Activated naive CD8-positive, alpha-beta T cell treated with anti-CD3 and anti-CD28 coated beads, Interleukin-2, amount 50 U/mL, for 16 hours (primary cell): ENCODE data around the gene RUNX2.

Experiments used
- DNase-seq: peaks from one replicate; pipeline ENCODE4 v3.0.0-alpha.2; 2020; ENCODE audit warnings: low read depth, low spot score

The RUNX2 gene

DNA sequence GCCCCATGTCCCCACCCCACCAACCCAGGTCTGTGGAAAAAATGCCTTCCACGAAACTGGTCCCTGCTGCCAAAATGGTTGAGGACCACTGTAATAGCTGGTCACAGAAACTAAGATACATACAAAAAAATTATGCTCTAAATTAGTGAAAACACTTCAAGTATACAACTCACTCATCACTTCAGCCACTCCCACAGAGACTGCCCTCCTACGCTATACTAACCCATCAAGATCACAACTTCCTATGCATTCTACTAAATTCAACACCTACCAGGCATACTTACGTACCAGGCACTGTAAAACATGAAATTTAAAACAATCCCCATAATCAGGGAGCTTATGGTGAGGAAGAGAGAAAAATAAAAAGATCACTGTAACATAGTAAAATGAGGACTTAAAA is 22.9 kb downstream of the RUNX2 start:
- no peak for DNase-seq

DNA sequence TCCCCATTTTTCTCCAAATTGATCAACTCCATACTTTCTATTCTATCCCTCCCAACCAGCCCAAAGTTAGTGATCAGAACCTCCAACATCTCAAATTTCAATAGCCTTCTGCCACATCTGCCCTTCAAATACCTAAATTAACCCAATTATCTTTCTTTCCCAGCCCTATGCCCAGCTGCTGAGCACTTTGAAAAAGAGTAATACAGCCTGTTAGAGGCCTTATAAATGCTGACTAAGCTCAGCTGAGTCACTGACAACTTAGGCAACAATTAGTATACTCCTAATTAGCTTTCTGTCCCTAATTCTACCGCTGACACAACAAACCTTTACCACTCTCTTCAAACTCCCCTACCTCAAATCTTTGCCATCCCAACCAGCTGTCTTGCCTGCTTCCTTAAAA is 23.5 kb downstream of the RUNX2 start:
- no peak for DNase-seq

DNA sequence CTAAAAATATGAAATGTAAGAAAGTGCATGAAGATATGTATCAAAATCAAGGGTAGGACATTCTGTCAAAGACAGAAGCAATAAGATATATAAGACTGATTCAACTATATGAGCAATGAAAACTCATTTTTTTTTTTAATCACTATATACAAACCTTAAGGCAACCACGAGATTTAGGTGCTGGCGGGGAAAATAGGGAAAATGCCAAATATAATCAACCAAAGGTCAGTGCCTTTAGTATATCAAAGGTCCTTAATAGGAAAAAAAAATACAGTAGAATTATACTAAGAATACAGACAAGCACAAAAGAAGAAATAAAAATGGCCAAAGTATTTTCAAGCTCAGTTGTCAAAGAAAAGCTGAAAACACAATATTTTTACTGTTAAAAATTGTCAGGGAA is 25.5 kb downstream of the RUNX2 start:
- no peak for DNase-seq

DNA sequence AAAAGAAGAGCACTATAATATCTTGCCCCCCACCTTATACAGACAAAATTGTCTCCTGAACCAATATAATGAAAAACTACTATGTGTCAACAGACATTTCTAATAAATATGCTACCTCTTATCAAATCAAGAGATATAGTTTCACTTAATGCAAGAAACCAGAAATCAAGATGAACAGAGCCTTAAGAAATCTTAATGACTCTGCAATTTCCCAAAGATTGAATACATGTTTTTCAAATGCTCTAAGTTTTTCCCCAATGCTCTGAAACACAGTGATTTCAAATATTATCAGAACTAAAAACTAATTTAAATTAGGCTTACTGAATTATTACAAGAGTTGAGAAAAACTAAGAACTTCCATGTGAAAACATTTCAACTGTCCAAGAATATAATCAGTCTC is 36.3 kb downstream of the RUNX2 start:
- no peak for DNase-seq

DNA sequence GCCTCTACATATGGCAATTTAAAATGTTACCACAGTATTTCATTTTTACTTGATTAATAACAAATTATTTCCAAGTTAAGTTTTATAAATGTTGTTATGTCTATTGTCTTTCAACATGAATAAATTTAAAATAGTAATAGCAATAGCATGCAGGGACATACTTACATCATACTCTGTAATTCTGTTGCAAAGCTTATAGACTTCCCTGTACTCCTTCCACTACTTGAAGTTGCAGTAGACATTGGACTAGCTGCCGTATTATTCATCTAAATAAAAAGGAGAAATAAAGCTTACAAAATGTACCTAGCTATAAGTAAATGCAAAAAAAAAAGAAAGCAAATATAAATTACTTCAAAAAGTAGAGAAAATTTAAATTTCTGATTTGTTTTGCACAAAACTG is 36.9 kb downstream of the RUNX2 start:
- DNase-seq, result no peak

DNA sequence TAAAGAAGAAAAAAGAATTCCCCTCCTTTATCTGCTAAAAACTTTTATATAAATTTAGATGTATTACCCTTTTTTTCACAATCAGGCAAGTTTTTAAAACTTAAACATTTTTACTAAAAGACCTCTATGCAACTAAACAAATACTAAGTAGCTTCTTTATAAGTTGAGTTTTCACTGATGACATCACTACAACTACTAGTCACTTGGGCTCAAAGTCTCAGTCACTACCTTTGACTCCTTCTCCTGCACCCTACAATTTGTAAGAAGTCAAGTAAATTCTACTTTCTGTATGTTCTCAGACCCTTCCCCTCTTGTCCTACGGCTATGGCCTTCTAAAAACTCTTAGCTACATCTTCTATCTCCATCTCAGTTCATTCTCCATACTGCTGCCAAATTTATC is 38.4 kb downstream of the RUNX2 start:
- no peak for DNase-seq

DNA sequence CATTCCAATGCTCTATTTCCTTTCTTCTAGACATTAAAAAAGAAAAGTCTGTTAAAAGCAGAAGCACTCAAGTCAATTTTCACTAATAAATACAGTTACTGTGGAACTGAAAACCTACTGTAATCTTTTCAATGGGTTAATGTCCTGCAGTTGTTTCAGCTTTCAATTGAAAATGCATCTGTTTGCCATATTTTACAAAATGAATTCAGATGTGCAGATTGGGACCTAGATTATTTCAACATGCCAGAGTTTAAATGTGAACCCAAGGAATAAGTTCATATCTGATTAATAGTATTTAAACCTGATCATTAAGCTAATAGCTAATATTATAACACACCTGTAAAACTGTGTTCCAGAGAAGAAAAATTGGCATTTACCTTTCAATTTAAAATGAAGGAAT is 39.9 kb downstream of the RUNX2 start:
- DNase-seq, result no peak

DNA sequence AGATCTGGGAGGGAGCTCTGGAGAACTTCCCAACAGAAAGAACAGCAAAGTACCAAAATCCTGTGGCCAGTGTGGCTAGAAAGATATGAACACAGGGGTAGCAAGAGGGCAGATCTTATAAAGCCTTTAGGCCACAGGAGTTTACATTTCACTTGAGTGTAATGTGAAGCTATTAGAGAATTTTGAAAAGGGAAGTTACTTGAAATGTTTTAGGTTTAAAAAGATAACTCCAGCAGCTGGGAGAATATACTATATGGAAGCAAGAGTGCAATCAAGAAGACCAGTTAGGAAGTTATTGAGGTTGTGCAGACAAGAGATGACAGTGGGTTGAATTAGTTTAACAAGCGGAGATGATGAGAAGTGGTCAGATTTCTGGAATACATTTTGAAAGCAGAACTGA is 41.7 kb downstream of the RUNX2 start:
- no peak for DNase-seq

DNA sequence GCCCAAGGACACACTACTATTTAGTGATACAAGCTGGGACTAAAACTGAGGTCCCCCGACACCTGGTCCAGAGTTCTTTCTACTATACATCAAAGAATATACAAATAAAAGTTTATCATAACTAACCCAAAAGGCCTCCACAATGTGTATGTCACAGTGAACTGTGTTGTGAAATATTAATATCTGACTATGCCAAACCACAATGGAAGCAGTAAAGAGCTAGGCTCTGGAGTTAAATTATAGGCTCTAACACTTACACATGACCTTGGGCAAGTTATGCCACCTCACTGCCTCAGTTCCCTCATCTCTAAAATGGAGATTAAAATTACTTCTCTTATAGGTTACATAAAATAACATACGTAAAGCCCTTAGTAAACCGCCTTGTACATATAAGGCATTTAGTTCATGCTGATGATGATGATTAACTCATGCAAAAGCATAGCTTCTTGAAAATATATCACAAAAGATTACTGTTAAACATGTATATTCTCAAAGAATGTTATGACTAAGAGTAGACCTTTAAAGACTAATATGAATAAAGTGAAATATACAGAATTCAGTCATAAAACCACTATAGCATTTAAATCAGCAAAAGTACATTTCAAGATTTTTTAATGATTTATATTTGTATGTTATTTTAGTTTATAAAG is 43.9 kb downstream of the RUNX2 start:
- no peak for DNase-seq

DNA sequence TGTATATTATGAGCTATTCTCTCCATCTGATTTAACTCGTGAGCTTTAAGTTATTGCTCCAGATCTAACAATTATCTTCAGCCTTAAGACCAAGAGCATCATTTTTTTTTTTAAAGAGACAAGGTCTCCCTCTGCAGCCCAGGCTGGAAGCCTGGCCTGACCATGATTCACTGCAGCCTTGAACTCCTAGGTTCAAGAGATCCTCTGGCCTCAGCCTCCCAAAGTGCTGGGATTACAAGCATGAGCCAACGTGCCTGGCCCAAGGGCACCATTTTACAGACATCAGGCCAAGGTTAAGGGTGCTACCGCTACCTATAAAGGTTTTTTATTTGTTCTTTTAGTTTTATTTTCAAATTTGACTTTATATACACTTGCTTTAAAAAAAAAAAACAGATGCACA is 47.3 kb downstream of the RUNX2 start:
- DNase-seq, result no peak

DNA sequence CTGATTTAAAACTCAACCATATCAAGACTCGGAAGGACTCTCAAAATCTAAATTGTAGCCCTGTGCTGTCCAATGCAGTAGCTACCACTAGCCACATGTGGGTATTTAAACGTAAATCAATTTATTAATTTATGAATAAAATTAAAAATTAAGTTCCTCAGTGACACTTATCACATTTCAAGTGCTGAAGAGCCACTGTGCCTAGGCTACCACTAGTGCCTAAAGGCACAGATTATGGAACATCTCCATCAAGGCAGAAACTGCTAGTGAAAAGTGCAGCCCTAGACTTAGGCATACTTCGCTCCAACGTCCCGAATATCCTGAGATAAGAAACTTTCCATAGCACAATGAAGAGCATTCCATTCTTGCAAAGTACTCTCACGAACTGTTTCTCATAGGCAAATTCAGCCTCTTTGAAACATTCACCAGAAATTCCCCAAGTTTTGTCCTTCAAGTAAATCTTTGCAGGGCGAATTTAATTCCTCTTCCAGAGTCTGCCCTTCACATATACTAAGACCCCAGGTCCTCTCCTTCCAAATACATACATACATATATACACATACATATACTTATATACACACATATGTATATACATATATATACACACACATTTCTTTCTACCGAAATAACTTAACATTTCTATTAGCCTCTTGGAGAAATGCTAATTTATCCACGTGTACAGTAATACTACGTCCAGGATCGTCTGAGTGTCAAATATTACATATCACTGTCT is 48.3 kb downstream of the RUNX2 start:
- DNase-seq, result no peak

DNA sequence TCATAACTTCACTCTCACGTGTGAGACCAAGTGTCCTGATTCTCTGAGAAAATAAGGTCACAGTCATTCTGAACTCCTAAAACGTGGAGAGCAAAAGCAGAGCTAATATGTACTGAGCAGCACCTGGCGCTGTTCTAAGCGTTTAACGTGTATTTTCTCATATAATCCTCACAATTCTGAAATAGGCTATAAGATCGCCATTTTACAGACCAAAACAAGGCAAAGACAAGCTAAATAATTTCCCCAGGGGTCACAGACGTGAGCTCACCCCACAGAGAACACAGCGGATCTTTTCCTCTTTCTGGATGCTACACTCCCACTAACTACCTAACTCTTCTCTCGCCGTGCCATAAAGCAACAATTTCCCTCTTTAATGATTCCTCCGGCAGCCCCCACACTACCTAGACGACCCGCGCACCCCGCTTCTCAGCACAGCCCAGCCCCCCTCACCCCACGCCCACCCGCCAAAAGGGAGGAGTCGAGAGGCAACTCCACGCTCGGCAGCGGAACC is 49.0 kb downstream of the RUNX2 start:
- no peak for DNase-seq

DNA sequence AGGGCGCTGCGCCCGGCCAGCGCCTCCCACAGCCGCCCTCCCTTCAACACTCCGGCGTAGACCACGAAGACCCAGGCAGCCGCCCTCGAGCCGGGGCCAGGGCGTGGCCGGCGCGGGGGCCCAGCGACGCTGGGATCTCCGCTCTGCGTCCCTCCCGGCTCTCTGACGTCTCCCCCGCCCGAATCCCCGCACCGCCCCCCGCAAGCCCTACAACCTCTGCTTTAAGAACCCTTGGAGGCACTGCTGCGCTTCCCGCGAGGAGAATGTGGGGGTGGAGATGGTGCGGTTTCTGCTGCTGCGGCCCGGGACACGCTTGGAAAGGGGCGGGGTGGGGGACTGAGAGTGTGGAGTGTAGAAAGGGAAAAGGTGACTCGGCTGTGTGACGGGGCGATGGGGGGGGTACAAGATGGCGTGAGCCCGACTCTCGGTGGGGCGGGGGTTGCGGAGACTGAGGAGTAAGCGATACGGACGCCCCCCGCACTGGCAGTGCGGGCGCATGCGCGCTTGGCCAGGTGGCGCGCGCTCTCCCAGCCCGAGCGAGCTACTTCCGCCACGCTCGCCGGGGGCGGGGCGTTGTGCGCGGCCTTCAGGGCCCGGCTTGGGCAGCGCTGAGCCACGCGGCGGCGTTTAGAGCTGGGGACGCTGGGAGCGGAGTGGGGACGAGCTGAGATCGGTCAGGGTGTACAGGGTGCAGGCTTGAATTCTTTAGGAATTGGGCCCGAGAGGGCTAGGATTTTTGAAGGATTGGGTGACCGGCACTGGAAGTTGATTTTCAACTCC is 49.6 kb downstream of the RUNX2 start, which contains the start of gene SUPT3H:
TSS of gene SUPT3H (minus strand) at position 381 of the 780 bp plus-strand sequence.
- DNase-seq, result peak; percentile 97

DNA sequence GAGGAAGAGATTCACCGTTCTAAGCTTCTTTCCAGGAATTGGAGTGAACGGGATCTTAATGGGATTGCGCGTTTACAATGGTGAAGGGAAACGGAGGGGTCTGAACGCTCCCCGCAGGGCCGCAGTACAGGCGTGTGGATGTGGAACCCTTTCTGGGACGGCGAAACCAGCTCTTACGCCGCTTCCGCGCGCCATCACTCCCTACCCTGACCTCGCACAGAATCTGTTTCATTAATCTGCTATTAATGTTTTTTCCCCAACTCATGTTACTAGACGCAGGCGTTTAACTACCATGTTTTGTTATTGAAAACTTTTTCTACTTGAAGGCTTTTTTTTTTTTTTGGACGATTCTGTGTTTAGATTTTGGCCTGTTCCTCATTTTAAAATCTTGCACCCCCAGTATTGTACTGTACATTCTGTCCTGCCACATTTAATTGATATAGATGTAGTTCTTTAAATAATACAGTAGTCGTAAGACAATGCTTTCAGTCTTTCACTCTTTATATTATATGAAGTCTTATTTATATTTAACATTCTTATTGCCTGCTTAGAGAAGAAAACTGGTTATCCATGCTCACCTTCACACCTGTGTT is 50.3 kb downstream of the RUNX2 start:
- DNase-seq, result no peak

DNA sequence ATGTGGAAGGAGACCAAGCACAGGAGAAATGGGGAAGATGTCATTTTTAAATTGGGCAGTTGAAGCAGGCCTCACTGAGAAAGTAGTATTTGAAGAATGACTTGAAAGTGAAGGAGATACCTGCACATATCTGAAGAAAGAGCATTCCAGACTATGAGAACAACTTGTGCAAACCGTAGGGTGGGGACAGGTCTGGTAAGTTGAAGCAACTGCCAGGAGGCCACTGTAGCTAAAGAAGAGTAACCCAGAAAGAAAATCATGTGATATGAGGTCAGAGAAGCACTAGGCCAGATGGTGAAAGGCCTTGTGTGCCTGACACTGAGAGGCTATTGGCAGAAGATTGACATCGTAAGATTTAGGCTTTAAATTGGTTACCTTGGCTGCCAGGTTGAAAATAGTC is 54.3 kb downstream of the RUNX2 start:
- no peak for DNase-seq

DNA sequence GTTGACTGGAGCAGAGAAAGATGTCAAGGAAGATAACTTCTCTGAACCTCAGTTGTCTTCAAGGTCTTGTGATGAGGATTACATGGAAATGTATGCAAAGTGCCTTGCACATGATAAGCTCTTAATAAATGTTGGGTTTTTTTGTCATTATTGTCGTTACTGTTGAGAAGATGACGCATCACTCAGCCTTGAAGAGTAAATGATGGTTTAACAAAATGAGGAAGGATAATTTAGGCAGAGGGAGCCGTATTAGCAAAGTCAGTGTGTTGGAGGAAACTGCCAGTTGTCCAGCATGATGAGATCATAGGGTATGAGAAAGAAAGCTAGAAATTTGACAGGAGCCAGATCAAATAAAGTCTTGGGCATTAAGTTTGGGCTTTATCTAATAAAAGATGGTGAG is 58.4 kb downstream of the RUNX2 start:
- no peak for DNase-seq

DNA sequence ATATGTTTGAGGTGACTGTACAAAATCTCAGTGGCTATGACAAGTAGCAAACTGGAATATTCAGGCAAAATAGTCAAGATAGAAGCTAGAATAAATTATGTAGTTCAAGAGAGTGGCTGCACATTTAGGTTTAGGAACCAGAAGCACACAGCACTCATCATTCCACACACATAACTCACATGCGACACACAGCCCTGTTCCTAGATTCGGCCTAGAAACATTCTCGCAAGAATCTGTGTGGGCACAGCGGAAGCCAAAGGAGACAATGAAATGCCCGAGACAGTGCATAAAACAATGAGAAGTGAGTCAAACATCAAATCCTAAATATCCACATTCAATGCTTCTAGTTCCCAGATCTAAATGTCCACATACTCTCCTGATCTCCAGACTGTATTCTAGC is 59.1 kb downstream of the RUNX2 start:
- no peak for DNase-seq

DNA sequence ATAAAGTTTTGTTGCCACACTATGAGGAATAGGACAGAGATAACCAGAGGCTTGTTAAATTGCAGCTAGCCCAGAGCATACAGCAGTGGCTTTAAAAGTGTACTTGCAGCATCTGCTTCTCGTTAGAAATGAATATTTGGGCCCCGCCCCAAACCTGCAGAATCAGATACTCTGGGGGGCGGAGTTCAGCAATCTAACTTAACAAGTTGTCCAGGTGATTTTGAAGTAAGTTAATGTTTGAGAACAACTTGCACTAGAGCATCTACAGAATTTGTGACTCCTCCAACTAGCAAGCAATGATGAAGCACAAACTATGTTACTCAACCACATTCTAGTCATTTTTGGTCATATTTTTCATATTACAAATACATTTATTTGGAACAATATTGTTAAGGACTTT is 60.2 kb downstream of the RUNX2 start:
- DNase-seq, result no peak

DNA sequence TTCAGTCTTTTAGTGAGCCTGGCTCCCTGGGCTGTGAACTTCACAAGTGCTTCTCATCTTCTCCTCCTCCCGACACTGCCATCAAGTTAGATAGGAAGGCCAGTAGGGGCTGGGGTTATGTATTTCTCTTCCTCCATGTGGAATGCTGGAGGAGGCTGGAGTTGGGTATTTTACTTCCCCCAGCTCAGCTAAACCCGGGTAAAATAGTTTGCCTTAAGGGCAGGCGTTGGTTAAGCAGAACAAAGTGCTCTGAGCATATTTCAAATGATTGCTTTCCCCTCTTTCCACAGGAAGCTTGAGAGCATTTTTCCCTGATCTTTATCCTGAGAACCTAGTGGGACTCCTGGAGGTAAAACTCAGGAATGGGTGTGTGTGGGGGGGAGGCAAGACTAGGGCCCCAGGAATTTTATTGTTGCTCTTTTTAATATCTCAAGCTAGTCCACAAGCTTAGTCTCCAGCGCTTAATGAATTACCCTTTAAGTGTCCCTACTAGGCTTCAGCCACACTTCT is 66.5 kb downstream of the RUNX2 start:
- no peak for DNase-seq

DNA sequence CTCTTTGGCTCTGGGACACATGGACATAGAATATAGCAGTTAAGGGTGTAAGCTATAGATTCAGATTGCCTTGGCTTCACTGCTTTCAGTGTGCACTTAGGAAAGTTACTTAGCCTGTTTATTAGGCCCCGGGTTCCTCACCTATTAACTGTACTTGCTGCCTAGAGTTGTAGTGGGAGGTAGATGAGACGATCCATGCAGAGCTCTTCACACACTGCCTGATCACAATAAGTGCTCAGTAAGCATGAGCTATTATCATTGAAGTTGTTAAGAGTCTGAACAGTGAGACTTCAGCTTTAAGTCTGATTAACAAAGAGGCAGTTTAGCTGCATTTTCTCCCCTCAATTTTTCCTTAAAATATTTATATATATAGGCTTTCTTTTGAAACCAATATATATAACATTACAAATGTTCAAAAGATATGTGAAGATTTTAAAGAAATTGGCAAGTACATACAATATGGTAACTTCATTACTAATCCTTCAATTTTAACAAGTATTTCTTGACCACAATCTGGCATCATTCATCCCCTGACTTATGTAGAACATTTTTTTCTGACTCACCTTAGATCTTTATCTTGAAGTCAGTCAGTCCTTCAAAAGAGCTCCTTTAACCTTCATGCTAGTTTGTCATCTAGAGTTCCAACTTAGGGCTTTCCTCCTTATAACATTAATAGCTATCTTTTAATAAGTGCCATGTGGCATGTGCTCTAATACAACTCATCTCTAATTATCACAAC is 70.1 kb downstream of the RUNX2 start:
- DNase-seq, result no peak

DNA sequence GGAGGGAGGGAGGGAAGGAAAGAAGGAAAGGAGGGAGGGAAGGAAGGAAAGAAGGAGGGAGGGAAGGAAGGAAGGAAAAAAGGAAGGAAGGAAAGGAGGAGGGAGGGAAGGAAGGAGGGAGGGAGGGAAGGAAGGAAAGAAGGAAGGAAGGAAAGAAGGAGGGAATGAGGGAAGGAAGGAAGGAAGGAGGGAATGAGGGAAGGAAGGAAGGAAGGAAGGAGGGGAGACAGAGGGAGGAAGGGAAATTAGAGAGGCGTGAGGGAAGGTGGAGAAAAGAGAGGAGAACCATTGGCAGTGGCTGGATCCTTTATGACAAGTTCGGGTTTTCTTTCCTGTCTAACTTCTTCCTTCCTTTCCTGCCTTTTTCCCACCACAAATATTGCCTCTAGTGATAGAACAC is 71.9 kb downstream of the RUNX2 start:
- no peak for DNase-seq
